ENCODE results near the gene PIAS1.

DNA sequence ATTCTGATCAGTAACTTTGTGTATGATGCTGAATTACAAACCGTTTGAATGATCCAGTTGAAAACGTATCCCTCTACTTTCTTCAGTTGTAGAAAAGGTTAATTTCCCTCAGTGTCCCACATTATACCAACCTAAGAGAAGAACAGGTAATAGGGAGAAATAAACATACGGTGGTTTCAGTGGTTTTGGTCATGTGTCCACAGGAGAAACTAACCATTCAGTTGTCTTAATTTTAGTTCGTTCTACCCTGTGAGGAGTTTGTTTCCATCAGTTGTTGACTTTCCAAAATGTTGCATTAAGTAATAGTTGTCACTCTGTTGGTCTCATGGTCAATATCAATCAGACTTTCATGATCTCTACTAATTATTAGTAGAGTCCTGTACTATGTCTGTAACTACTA lies 135.9 kb downstream of the PIAS1 start:
- TF ChIP-seq, protein P1, sequence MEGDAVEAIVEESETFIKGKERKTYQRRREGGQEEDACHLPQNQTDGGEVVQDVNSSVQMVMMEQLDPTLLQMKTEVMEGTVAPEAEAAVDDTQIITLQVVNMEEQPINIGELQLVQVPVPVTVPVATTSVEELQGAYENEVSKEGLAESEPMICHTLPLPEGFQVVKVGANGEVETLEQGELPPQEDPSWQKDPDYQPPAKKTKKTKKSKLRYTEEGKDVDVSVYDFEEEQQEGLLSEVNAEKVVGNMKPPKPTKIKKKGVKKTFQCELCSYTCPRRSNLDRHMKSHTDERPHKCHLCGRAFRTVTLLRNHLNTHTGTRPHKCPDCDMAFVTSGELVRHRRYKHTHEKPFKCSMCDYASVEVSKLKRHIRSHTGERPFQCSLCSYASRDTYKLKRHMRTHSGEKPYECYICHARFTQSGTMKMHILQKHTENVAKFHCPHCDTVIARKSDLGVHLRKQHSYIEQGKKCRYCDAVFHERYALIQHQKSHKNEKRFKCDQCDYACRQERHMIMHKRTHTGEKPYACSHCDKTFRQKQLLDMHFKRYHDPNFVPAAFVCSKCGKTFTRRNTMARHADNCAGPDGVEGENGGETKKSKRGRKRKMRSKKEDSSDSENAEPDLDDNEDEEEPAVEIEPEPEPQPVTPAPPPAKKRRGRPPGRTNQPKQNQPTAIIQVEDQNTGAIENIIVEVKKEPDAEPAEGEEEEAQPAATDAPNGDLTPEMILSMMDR (IDR thresholded peaks at IDR 0.05): no peak
- no peak for TF ChIP-seq POLR2A (IDR thresholded peaks at IDR 0.05)
